HG03565 (cell line): ENCODE data around the gene PDIA4.
A peak's percentile ranks its signal among the peaks of the same experiment; 100 is the strongest.
"Not testable (repeated sequence)": the region's sequence is repeated elsewhere in the genome, so short reads cannot be mapped to it uniquely, and the experiment has no call there.

Source experiments
- ATAC-seq: cut with Tn5 transposase; IDR thresholded peaks from one replicate; pipeline ENCODE4 v1.9.1; 2021; ENCODE audit warnings: mild to moderate bottlenecking, moderate library complexity; ENCODE audit not compliant: unreplicated experiment

The PDIA4 gene, protein sequence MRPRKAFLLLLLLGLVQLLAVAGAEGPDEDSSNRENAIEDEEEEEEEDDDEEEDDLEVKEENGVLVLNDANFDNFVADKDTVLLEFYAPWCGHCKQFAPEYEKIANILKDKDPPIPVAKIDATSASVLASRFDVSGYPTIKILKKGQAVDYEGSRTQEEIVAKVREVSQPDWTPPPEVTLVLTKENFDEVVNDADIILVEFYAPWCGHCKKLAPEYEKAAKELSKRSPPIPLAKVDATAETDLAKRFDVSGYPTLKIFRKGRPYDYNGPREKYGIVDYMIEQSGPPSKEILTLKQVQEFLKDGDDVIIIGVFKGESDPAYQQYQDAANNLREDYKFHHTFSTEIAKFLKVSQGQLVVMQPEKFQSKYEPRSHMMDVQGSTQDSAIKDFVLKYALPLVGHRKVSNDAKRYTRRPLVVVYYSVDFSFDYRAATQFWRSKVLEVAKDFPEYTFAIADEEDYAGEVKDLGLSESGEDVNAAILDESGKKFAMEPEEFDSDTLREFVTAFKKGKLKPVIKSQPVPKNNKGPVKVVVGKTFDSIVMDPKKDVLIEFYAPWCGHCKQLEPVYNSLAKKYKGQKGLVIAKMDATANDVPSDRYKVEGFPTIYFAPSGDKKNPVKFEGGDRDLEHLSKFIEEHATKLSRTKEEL

GRCh38 chr7:149028346-149029109 is at the start of gene PDIA4:
TSS of gene PDIA4 (minus strand) at chr7:149028505. CDS start at chr7:149028408, 97 bp downstream.
- peak; percentile 95 for ATAC-seq

DNA sequence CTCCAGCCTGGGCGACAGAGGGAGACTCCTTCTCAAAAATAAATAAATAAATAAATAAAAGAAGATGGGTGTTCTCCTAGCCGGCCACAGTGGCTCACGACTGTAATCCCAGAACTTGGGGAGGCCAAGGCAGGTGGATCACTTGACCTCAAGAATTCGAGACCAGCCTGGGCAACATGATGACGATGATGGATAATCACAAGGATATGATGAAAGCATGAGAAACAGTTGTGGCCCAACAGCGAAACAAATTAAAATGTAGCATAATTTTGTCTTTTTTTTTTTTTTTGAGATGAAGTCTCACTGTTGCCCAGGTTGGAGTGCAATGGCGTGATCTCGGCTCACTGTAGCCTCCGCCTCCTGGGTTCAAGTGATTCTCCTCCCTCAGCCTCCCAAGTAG is 49.3 kb upstream of the PDIA4 start:
- no peak for ATAC-seq

- no peak for ATAC-seq
These were observed 47.0 kb upstream of the PDIA4 start for GRCh38 chr7:149075286-149075685.

DNA sequence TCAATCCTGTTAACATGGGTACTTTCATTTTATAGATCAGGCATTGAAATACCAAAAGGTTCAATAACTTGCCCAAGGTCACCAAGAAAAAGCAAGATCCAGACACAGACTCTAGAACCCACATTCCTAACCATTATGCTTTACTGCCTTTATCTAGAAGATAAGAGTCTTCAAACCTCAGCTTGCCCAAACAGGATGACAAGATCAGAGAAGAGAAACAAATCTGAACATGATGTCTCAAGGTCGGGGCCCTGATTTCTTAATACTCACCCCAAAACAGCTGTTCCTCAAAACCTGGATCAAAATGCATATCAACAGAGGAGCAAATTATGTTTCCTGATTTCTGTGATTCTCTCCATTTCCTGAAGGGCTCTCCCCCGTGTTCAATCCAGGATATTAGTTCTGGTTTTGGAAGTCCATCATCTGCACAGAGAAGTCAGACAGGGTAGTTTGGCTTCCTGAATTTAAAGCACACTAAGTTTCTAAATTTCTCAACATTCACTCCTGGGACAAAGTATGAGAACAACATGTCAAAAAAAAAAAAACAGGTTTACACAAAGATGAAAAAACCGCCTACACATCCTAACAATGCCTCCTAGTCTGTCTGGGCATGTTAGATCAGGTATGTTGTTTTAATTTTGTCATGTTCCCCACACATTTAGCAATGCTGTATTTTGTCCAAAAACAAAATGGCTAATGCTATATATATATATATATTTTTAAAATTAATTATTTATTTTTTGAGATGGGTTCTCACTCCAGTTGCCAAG is 46.0 kb upstream of the PDIA4 start:
- no peak for ATAC-seq

- ATAC-seq, result no peak
These were observed 44.1 kb upstream of the PDIA4 start for GRCh38 chr7:149072438-149072775.

- ATAC-seq, result no peak
These were observed 43.5 kb upstream of the PDIA4 start for GRCh38 chr7:149071641-149072437.

- ATAC-seq, result no peak
These were observed 42.9 kb upstream of the PDIA4 start for GRCh38 chr7:149071182-149071635.

- ATAC-seq, result no peak
These were observed 42.2 kb upstream of the PDIA4 start for GRCh38 chr7:149070372-149071125.

GRCh38 chr7:149067869-149068268 is 39.6 kb upstream of the PDIA4 start:
- no peak for ATAC-seq

DNA sequence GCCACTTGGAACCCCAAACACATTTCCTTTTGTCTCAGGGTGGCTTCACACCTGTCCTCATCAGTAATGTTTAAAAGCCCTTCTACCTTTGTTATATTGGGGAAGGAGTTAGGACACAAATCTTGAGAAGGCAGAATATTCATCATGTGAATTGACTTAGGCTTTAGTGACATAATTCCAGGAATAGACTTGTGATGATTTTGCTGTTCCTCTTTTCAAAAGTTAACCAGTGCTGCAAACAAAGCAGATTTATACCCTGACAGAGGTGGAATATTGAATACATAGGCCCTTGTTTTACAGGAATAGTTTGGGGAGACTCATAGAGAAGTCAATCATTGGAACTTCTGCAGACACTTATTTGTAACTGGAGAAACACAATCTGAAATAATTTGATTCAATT is 35.2 kb upstream of the PDIA4 start:
- ATAC-seq, result no peak

DNA sequence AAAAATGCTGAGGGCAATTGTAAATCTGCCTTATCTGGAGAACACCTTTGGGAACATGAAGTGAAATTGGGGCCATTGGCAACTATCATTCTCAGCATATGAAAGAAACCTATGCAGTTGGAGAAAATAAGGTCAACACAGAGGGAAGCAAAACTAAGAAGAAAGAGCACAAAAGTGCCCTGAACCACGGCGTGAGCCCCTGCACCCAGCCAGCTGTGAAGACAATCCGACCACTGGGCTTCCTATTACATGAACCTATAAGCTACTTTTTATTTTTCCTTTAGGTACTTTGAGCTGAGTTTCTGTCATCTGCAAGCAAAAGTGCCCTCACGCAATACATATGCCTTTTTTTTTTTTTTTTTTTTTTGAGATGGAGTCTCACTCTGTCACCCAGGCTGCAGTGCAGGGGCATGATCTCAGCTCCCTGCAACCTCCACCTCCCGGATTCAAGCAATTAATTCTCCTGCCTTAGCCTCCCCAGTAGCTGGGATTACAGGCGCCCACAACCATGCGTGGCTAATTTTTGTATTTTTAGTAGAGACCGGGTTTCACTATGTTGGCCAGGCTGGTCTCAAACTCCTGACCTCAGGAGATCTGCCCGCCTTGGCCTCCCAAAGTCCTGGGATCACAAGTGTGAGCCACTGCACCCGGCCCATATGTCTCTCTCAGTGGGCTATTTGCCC is 34.1 kb upstream of the PDIA4 start:
- not testable (repeated sequence) for ATAC-seq

- ATAC-seq, result no peak
These were observed 31.9 kb upstream of the PDIA4 start for GRCh38 chr7:149060156-149060555.

DNA sequence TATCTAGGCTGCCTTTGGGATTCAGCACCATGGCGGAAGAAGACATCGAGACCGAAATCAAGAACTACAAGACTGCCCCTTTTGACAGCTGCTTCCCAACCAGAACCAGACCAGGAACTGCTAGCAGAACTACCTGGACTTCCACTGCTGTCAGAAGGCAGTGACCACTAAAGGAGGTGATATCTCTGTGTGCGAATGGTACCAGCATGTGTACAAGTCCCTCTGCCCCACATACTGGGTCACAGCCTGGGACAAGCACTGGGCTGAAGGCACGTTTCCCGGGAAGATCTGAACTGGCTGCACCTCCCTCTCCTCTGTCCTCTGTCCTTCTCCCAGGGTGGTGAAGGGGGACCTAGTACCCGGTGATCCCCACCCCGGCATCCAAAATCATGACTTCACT is 25.6 kb upstream of the PDIA4 start:
- ATAC-seq, result no peak

GRCh38 chr7:149053384-149053783 is 25.1 kb upstream of the PDIA4 start:
- no peak for ATAC-seq

- no peak for ATAC-seq
These were observed 22.6 kb upstream of the PDIA4 start for GRCh38 chr7:149050941-149051340.

- ATAC-seq, result no peak
These were observed 20.5 kb upstream of the PDIA4 start for GRCh38 chr7:149048805-149049204.

DNA sequence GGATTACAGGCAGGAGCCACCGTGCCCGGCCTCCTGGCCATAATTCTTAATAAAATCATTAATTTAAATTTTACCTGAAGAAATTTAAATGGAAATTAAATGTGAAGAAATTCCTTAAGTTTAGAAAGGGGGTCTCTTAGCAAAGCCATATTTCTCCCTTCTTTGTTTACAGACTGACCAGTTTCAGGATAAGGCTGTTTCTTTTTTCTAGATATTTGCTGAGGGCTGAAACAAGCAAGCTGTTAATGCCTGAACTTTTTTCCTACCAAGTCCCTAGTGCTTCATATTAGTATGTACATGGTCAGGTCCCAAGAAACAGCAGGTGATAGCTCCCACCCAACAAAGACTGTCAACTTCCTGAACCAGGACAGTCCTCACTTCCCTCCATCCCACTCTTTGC is 18.1 kb upstream of the PDIA4 start:
- ATAC-seq, result no peak

DNA sequence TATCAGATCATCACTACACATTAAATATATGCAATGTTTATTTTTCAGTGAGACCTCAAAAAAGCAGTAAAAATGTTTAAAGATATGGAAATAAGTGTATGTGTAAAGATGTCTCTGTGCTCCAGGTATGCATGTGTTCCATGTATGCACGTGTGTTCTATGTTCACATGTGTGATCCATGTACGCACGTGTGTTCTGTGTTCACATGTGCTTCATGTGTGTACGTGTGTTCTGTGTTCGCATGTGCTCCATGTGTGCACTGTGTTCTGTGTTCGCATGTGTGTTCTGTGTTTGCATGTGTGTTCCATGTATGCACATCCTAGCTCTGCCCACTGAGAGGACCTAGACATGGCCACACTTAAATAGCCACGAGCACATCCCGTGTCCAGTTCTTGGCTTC is 15.6 kb upstream of the PDIA4 start:
- no peak for ATAC-seq

DNA sequence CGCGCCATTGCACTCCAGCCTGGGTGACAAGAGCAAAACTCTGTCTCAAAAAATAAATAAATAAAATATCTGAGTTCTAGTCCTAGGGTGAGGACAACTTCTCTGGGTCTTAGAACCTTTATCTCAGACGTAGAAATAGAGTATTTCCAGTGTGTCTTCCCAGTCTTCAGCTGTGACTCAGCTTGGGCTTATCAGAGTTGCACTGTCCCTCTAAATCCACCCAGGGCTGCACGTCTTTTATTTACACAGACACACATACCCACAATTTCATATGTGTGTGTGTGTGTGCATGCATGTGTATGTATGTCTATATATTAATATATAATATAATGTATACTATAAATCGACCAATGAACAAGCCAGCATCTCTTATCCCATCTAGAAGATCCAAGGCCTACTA is 13.0 kb upstream of the PDIA4 start:
- no peak for ATAC-seq
